NOMO-1 treated with DMSO at 0.1 percent for 48 hours (cell line): ENCODE measurements around the gene CRADD.
"Not testable (repeated sequence)": the region's sequence is repeated elsewhere in the genome, so short reads cannot be mapped to it uniquely, and the experiment has no call there.

Experiments
- DNase-seq: peaks from one replicate; lab custom pipeline; 2025; ENCODE audit not compliant: unreplicated experiment; lab: John Stamatoyannopoulos, UW

Gene CRADD

DNA sequence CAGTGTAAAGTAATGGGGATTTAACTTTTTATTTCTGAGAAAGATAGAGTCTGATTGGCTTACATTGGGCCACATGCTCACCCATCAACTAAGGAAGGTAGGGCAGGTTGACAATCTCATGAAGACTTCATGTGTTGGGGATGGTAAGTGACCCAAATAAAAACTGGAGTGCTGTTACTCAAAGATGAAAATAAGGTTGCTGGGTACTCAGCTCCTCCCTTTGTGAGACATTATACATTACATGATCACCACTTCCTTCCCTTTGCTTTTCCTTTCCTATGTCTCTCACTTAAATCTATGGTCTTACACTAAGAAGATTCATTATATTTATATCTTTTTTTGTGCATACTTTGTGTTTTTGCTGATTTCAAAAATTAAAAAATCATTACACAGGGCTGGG, 247.2 kb downstream of the CRADD start:
- no peak for DNase-seq

DNA sequence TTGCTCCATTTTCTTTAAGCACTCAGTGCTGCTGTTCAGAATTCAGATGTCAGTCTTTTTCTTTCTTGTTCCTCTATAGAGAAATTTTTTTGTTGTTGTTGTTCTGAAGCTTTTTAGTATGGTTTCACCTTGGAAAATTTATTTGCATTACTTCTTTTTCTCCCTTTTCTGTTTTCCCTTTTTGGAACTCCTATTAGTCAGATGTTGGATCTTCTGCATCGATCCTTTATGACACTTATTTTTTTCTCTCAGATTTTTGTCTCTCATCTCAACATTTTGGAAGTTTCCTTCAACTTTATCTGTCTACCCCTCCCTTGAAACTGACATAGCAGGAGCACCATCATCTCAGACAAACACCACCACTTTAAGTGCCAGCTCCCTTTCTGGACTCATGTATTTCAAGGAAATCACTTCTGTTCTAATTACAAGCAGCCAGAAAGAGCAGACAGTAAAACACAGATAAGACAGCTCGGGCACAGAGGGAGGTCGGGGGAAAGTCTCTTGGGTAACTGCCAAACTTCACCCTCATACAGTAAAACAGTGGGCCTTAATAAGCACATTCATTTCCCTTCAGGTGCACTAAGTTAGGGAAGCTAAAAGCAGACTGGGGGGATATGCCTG, 248.5 kb downstream of the CRADD start:
- no peak for DNase-seq

- DNase-seq, result no peak
Measured at GRCh38 chr12:93926237-93926636, 249.1 kb downstream of the CRADD start.

- DNase-seq, result not testable (repeated sequence)
Measured at GRCh38 chr12:93929081-93929480, 251.9 kb downstream of the CRADD start.

- no peak for DNase-seq
Measured at GRCh38 chr12:93937812-93938211, 260.6 kb downstream of the CRADD start.

- DNase-seq, result no peak
Measured at GRCh38 chr12:93938317-93938716, 261.1 kb downstream of the CRADD start.

GRCh38 chr12:93938931-93939330, 261.8 kb downstream of the CRADD start:
- no peak for DNase-seq

GRCh38 chr12:93939641-93940325, 262.6 kb downstream of the CRADD start:
- no peak for DNase-seq

DNA sequence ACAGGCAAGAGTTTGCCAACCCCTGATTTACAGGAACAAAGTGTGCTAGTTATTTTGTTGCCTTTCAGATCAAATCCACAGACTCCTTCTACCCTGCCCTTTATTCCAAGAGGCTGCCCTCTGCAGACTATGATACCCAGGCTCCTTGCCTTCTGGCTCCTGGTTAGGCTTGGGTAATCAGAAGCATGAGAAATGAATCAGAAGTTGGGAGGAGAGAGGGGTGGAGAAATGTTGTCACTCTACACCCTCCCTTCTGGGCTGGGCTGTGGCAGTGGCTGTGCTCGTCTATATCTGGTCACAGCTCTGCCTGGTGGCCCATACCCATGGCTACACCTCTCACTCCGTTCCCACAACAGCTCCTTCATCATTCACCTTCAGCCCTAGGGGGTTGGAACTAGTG, 266.6 kb downstream of the CRADD start:
- DNase-seq, result no peak

- DNase-seq, result no peak
Measured at GRCh38 chr12:93944201-93944600, 267.0 kb downstream of the CRADD start.
